Measurements from ENCODE around the gene DNAJC3.
"Not testable (repeated sequence)": the region's sequence is repeated elsewhere in the genome, so short reads cannot be mapped to it uniquely, and the experiment has no call there.

Gene DNAJC3

DNA sequence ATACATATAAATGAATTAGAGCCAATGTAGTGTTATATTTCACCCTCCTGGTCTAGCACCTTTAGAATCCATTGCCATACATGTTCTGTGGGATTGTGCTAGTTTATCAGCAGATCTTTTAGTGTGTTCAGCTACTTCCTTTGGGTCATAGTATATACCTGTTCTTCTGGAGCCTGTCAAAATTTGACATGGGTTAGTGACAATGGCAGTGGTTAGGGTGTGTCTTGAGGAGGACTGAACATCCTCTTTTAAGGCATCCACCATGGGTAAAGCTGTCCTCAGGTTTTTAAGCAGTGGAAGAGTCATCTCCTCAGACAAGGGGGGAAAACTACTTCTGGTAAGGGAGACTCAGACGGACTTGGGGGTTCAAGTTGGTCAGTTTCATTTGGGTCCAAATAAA lies 29.4 kb downstream of the DNAJC3 start:
- Histone ChIP-seq H3K9me3 (ENCODE audit: low read depth, low read length) (no peaks in the 10 kb centered on the region), H3K27ac (no peak overlapping the region), H3K36me3 (ENCODE audit: insufficient read depth, low read length) (no peaks in the 10 kb centered on the region), H3K4me3 (no peak overlapping the region), H3K9ac (ENCODE audit: insufficient read length) (no peak overlapping the region)
- no peak for DNase-seq (ENCODE audit: low read depth, low spot score)
- TF ChIP-seq POLR2AphosphoS5 (IDR thresholded peaks at IDR 0.05; ENCODE audit: borderline replicate concordance, low read depth, low read length) (no peak), EZH2 (IDR thresholded peaks at IDR 0.05) (no peak), FOXP2 (optimal IDR thresholded peaks at IDR 0.05; ENCODE audit: control extremely low read depth, extremely low read length, insufficient read depth) (no peak)

- H3K9me3 ChIP-seq (ENCODE audit: low read depth, low read length) = no peaks in the 10 kb centered on the region
- TF ChIP-seq POLR2AphosphoS5 (IDR thresholded peaks at IDR 0.05; ENCODE audit: borderline replicate concordance, low read depth, low read length) = no peak
- TF ChIP-seq EZH2 (IDR thresholded peaks at IDR 0.05) = no peak
- TF ChIP-seq FOXP2 (optimal IDR thresholded peaks at IDR 0.05; ENCODE audit: control extremely low read depth, extremely low read length, insufficient read depth) = no peak
- H3K9ac ChIP-seq (ENCODE audit: insufficient read length) = no peak overlapping the region
- H3K4me3 ChIP-seq = no peak overlapping the region
- no peaks in the 10 kb centered on the region for H3K36me3 ChIP-seq (ENCODE audit: insufficient read depth, low read length)
- no peak overlapping the region for H3K27ac ChIP-seq
- no peak for DNase-seq (ENCODE audit: low read depth, low spot score)
These were observed 30.1 kb downstream of the DNAJC3 start for GRCh38 chr13:95707035-95707434.

DNA sequence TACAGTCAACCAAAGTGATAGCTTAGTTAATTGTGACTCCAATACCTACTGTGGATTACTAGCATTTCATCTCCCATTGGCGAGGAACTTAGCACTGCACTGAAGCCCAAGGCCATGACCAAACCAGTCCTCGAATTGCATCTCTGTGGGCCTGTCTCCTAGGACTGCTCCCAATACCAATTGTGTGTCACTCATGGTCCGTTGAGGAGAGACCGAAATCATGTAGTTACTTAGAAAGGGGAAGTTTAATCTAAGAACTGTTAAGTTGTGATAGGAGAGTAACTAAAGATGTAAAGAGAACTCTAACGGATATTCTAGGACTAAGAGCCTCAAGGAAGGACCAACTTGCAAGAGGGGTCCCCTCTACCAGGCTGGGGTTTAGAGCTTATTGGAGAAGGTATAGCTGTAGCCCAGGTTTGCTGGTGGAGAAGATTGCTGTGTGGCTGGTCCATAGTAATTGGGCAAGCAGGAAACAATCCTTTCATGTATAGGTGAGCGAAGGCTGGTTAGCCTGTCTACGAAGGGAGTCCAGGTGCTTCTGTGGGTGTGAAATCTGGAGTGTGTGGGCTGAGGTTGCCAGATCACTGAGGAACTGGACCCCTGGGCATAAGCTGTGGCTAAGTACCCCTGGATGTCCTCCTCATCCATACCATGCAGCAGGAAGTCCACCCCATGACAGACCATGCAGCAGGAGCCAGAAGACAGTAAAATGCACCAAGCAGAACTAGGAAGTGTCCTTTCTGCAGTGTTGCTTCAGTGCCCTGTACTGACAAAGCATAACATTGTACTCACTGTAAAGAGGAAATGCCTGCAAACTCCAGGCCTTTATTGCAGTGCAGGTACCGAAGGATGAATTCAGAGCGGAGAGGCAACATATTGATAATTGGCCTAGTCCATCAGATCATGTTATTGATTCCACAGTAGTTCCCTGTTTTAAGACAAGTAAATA lies 30.8 kb downstream of the DNAJC3 start:
- TF ChIP-seq FOXP2 (optimal IDR thresholded peaks at IDR 0.05; ENCODE audit: control extremely low read depth, extremely low read length, insufficient read depth) (no peak), EZH2 (IDR thresholded peaks at IDR 0.05) (no peak), POLR2AphosphoS5 (IDR thresholded peaks at IDR 0.05; ENCODE audit: borderline replicate concordance, low read depth, low read length) (no peak)
- H3K27ac ChIP-seq = no peak overlapping the region
- H3K9ac ChIP-seq (ENCODE audit: insufficient read length) = no peak overlapping the region
- DNase-seq (ENCODE audit: low read depth, low spot score) = no peak
- no peaks in the 10 kb centered on the region for H3K36me3 ChIP-seq (ENCODE audit: insufficient read depth, low read length)
- no peaks in the 10 kb centered on the region for H3K9me3 ChIP-seq (ENCODE audit: low read depth, low read length)
- no peak overlapping the region for H3K4me3 ChIP-seq

- TF ChIP-seq EZH2 (IDR thresholded peaks at IDR 0.05) (no peak), FOXP2 (optimal IDR thresholded peaks at IDR 0.05; ENCODE audit: control extremely low read depth, extremely low read length, insufficient read depth) (no peak), POLR2AphosphoS5 (IDR thresholded peaks at IDR 0.05; ENCODE audit: borderline replicate concordance, low read depth, low read length) (no peak)
- Histone ChIP-seq H3K36me3 (ENCODE audit: insufficient read depth, low read length) (no peaks in the 10 kb centered on the region), H3K9ac (ENCODE audit: insufficient read length) (no peak overlapping the region), H3K9me3 (ENCODE audit: low read depth, low read length) (no peaks in the 10 kb centered on the region), H3K4me3 (no peak overlapping the region), H3K27ac (no peak overlapping the region)
- DNase-seq (ENCODE audit: low read depth, low spot score) = no peak
These were observed 31.4 kb downstream of the DNAJC3 start for GRCh38 chr13:95708391-95708774.

DNA sequence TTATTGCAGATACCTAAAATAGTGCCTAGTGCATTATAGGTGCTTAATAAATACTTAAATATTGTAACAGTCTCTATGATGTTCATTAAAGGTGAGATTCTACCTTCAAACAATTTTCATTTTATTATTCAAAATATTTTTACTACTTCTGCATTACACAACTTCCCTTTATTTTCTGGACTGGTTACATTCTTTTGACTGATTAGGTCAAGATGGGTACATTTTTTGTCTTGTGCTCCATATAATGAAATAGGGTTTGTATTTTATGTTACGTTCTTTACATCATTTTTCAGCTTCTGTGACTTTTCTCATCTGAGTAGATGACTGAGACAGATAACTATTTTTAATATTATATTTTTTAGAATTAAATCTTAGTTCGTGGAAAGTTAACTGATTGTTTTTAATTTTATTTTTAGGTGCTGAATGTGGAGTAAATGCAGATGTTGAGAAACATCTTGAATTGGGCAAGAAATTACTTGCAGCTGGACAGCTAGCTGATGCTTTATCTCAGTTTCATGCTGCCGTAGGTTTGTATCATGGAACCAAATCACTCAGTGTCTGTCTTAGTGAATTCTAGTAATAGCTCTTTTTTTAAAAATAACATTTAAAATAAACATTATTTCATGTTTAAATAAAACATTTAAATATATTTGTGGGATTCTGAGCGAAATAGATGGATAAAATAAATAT lies 32.0 kb downstream of the DNAJC3 start:
- no peaks in the 10 kb centered on the region for H3K36me3 ChIP-seq (ENCODE audit: insufficient read depth, low read length)
- no peaks in the 10 kb centered on the region for H3K9me3 ChIP-seq (ENCODE audit: low read depth, low read length)
- no peak for DNase-seq (ENCODE audit: low read depth, low spot score)

DNA sequence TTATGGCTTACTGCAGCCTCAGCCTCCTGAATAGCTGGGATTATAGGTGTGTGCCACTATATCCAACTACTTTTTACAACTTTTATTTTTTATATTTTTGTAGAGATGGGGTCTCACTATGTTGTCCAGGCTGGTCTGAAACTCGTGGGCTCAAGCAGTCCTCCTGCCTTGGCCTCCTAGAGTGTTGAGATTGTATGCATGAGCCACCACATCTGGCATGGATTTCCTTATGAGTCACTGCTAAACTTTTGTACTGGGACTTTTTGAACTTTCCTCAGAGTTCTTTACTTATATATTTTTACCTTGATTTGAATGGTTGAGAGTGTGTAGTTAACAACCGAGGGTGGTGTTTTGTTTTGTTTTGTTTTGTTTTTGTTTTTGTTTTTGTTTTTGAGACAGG lies 33.4 kb downstream of the DNAJC3 start:
- H3K4me3 ChIP-seq = no peak overlapping the region
- no peak for DNase-seq (ENCODE audit: low read depth, low spot score)
- no peak overlapping the region for H3K27ac ChIP-seq
- H3K36me3 ChIP-seq (ENCODE audit: insufficient read depth, low read length) = no peaks in the 10 kb centered on the region
- H3K9ac ChIP-seq (ENCODE audit: insufficient read length) = no peak overlapping the region
- TF ChIP-seq POLR2AphosphoS5 (IDR thresholded peaks at IDR 0.05; ENCODE audit: borderline replicate concordance, low read depth, low read length) = no peak
- TF ChIP-seq FOXP2 (optimal IDR thresholded peaks at IDR 0.05; ENCODE audit: control extremely low read depth, extremely low read length, insufficient read depth) = no peak
- TF ChIP-seq EZH2 (IDR thresholded peaks at IDR 0.05) = no peak
- no peaks in the 10 kb centered on the region for H3K9me3 ChIP-seq (ENCODE audit: low read depth, low read length)

More for the DNA sequence above, 32.0 kb downstream of the DNAJC3 start:
- H3K4me3 ChIP-seq = no peak overlapping the region
- no peak for TF ChIP-seq FOXP2 (optimal IDR thresholded peaks at IDR 0.05; ENCODE audit: control extremely low read depth, extremely low read length, insufficient read depth)
- TF ChIP-seq EZH2 (IDR thresholded peaks at IDR 0.05) = no peak
- TF ChIP-seq POLR2AphosphoS5 (IDR thresholded peaks at IDR 0.05; ENCODE audit: borderline replicate concordance, low read depth, low read length) = no peak
- H3K9ac ChIP-seq (ENCODE audit: insufficient read length) = no peak overlapping the region
- H3K27ac ChIP-seq = no peak overlapping the region

GRCh38 chr13:95712846-95713245 lies 35.9 kb downstream of the DNAJC3 start:
- H3K36me3 ChIP-seq (ENCODE audit: insufficient read depth, low read length); H3K9me3 ChIP-seq (ENCODE audit: low read depth, low read length): not testable (repeated sequence)

DNA sequence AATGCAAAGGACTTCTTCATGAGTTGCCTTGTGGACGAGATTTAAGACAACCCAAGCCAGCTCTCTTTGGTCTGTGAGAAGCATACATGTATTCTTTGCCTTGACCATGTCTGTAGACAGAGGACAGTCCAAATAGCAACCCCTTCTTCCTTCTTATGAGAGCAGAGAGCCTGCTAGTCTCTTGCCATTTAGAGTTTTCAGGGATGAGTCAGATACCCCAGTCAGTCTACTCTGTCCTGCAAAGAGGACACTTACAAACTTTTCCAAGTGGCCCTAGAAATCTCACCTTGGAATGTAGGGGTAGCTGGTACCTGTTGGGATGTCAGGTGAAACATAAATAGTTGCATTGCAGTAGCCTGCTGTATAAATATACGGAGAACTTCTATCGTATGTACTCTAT lies 36.7 kb downstream of the DNAJC3 start:
- DNase-seq (ENCODE audit: low read depth, low spot score) = no peak
- Histone ChIP-seq H3K36me3 (ENCODE audit: insufficient read depth, low read length) (no peaks in the 10 kb centered on the region), H3K9me3 (ENCODE audit: low read depth, low read length) (no peaks in the 10 kb centered on the region), H3K4me3 (no peak overlapping the region), H3K9ac (ENCODE audit: insufficient read length) (no peak overlapping the region), H3K27ac (no peak overlapping the region)
- TF ChIP-seq FOXP2 (optimal IDR thresholded peaks at IDR 0.05; ENCODE audit: control extremely low read depth, extremely low read length, insufficient read depth) (no peak), EZH2 (IDR thresholded peaks at IDR 0.05) (no peak), POLR2AphosphoS5 (IDR thresholded peaks at IDR 0.05; ENCODE audit: borderline replicate concordance, low read depth, low read length) (no peak)

More at GRCh38 chr13:95712846-95713245, 35.9 kb downstream of the DNAJC3 start:
- not testable (repeated sequence) for H3K27ac ChIP-seq; H3K9ac ChIP-seq (ENCODE audit: insufficient read length); DNase-seq (ENCODE audit: low read depth, low spot score); H3K4me3 ChIP-seq

Measured in SK-N-MC (cell line).